GM13976 (cell line): ENCODE results near the gene ARHGEF11.
A peak's percentile ranks its signal among the peaks of the same experiment; 100 is the strongest.

ENCODE experiments used
- DNase-seq: peaks from one replicate; pipeline ENCODE4 v3.0.0; 2012; ENCODE audit warnings: low spot score
- CTCF ChIP-seq: IDR thresholded peaks from 2 replicates; pipeline ENCODE4 v1.5.1; 2012; ENCODE audit warnings: borderline replicate concordance, mild to moderate bottlenecking; ENCODE audit not compliant: insufficient read depth; ENCODE audit errors: extremely low read depth, missing control alignments, control extremely low read depth
- in situ Hi-C: fragments of 300-500 bp; cut with MboI; formaldehyde crosslinking; loops from one replicate; pipeline ENCODE4 v1.12.0; 2022; ENCODE audit warnings: low sequenced_read_pairs, mixed read lengths, inconsistent platforms; ENCODE audit not compliant: unreplicated experiment

The ARHGEF11 gene

DNA sequence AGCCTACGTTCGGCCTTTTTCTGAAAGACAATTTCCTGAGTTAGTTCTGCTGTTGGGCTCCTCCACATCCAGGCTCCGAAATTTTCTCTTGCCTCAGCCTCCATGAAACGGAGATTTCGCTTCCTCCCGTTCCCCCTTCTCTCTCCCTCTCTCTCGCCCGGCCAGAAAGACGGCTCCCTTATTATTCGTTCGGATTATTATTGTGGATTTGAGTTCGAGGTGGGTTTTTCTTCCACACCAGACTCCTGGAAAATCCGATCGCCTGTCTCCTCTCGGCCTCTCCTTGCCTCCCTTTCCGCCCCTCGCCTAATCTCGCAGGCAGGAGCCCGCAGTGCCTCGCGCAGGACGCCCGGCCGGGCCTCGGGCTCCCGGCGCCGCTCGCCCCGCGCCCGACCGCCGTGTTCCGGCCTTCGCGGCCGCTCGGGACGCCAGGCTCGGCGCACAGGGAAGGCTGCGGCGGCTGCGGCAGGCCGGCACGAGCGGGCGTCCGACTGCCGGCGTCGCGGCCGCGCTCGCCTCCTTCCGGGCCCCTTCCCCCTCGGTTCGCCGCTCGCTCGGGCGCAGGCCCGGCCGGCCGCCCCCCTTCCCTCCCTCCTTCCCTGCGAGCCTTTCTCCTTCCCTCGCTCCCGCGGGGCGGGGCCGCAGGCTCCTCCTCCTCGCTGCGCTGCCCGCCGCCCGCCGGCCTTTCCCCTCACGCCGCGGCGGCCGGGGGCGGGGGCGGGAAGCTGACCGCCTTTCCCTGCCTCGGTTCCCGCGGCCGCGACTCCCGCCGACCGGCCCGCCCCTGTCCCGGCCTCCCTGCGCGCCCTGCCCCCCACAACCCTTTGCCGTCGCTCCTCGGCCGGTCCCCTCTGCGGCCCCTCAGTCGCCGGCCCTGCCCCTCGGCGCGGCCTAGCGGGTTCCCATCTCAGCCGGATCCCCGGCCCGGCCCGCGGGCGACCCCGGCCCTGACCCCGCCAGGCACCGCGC lies at the start of gene ARHGEF11:
ARHGEF11 (minus strand) TSS at position 493 of the 969 bp plus-strand sequence. CDS start 1,412 bp downstream, outside the sequence.
- peak; percentile 85 for DNase-seq
- in situ Hi-C loops = no loop called here

GRCh38 chr1:157095091-157095490 lies 49.5 kb upstream of the ARHGEF11 start:
- no peak for TF ChIP-seq CTCF
- DNase-seq = no peak
- in situ Hi-C loops = loop anchor here (5.0 kb wide), 1 partner anchor 57 kb away; no protein-coding TSS in a partner anchor

More for the DNA sequence above, at the start of gene ARHGEF11:
- TF ChIP-seq CTCF = no peak

- in situ Hi-C loops = no loop called here
- TF ChIP-seq CTCF = no peak
- no peak for DNase-seq
Observed at GRCh38 chr1:157092831-157093230, 47.3 kb upstream of the ARHGEF11 start.

DNA sequence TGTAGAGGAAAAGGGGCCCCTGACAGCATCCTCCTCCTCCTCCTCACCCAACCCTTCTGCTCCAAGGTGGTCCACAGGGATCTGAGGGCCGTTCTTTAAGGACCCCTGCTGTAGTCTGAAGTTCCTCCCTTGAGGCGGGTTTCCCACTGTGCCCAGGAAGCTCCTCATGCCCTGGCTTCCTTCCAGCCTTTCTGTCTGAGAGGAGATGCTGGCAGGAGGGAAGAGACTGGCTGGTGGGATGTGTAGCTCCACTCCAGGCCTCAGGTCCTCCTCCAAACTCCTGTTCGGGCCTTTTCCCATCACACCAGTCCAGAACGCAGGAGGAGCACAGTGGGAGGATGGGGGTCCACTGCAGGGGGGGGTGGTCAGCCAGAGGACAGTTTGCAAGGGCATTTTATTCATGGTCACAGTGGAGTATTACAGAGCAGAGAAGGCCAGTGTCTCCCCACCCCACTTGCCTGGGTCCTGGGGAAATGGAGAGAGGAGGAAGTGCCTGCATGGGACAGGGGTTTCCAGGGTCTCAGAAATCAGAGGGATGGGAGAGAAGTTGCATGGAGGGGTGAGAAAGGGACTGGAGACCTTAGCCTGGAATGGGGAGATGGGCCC lies 46.2 kb upstream of the ARHGEF11 start:
- in situ Hi-C loops = no loop called here
- no peak for TF ChIP-seq CTCF
- no peak for DNase-seq

DNA sequence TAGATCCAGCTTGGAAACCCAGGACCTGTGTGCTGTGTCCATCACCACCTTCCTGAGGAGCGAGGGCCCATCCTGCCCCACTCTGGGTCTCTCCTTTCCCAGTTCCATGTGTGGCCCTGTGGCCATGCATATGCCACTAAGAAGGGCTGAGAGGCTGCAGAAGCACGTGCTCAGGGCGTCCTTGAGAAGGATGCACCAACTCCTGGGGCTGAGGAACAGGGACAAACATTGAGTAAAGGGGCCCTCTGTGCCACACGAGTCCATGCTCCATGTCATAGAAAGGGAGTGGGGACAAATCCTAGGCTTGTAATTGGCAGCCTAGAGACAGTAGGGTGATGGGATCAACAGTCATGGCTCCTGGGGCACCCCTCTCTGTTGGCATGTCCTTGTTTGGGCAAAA lies 45.6 kb upstream of the ARHGEF11 start:
- DNase-seq = no peak
- no peak for TF ChIP-seq CTCF
- in situ Hi-C loops = no loop called here

GRCh38 chr1:157090771-157091170 lies 45.2 kb upstream of the ARHGEF11 start:
- no peak for TF ChIP-seq CTCF
- in situ Hi-C loops = no loop called here
- no peak for DNase-seq
